Ishikawa (cell line): Measurements from ENCODE around the gene RIPK1.

Experiments
- CREB1 ChIP-seq: IDR thresholded peaks from 2 replicates; pipeline ENCODE4 v1.6.1; 2012; ENCODE audit warnings: low read depth
- EP300 ChIP-seq: IDR thresholded peaks from 2 replicates; pipeline ENCODE4 v1.6.1; 2012; ENCODE audit warnings: borderline replicate concordance
- RAD21 ChIP-seq: IDR thresholded peaks from 2 replicates; pipeline ENCODE4 v1.6.1; 2012; ENCODE audit warnings: low read depth
- TAF1 ChIP-seq: IDR thresholded peaks from 2 replicates; pipeline ENCODE4 v1.6.1; 2012; ENCODE audit warnings: low read depth, mild to moderate bottlenecking
- YY1 ChIP-seq: IDR thresholded peaks from 2 replicates; pipeline ENCODE4 v1.6.1; 2012; ENCODE audit warnings: low read depth
- TF ChIP-seq, protein P1 (sequence below): IDR thresholded peaks from 2 replicates; pipeline ENCODE4 v1.6.1; 2012
- TF ChIP-seq, protein P2 (sequence below): IDR thresholded peaks from 2 replicates; pipeline ENCODE4 v1.6.1; 2012; ENCODE audit warnings: low read depth, mild to moderate bottlenecking

GRCh38 chr6:3086282-3086946, 18.1 kb downstream of the RIPK1 start:
- TF ChIP-seq TAF1: no peak
- no peak for TF ChIP-seq YY1
- TF ChIP-seq RAD21: no peak
- TF ChIP-seq, protein P1, sequence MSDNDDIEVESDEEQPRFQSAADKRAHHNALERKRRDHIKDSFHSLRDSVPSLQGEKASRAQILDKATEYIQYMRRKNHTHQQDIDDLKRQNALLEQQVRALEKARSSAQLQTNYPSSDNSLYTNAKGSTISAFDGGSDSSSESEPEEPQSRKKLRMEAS: no peak
- no peak for TF ChIP-seq EP300
- TF ChIP-seq, protein P2, sequence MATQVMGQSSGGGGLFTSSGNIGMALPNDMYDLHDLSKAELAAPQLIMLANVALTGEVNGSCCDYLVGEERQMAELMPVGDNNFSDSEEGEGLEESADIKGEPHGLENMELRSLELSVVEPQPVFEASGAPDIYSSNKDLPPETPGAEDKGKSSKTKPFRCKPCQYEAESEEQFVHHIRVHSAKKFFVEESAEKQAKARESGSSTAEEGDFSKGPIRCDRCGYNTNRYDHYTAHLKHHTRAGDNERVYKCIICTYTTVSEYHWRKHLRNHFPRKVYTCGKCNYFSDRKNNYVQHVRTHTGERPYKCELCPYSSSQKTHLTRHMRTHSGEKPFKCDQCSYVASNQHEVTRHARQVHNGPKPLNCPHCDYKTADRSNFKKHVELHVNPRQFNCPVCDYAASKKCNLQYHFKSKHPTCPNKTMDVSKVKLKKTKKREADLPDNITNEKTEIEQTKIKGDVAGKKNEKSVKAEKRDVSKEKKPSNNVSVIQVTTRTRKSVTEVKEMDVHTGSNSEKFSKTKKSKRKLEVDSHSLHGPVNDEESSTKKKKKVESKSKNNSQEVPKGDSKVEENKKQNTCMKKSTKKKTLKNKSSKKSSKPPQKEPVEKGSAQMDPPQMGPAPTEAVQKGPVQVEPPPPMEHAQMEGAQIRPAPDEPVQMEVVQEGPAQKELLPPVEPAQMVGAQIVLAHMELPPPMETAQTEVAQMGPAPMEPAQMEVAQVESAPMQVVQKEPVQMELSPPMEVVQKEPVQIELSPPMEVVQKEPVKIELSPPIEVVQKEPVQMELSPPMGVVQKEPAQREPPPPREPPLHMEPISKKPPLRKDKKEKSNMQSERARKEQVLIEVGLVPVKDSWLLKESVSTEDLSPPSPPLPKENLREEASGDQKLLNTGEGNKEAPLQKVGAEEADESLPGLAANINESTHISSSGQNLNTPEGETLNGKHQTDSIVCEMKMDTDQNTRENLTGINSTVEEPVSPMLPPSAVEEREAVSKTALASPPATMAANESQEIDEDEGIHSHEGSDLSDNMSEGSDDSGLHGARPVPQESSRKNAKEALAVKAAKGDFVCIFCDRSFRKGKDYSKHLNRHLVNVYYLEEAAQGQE: no peak
- no peak for TF ChIP-seq CREB1
